Keratinocyte (primary cell): Measurements from ENCODE around the gene F5.

Experiments used
- CTCF ChIP-seq, 3 experiments: IDR thresholded peaks in 1 of 3; conservative IDR thresholded peaks in 1 of 3; optimal IDR thresholded peaks in 1 of 3; 2 replicates in 2 of 3; 3 replicates in 1 of 3; pipeline versions ENCODE3 to v1.5.1; 2011; ENCODE audit warnings: low read length in 3 of 3, mild to moderate bottlenecking in 3 of 3, moderate library complexity in 2 of 3, control low read depth in 1 of 3, inconsistent platforms in 1 of 3; ENCODE audit not compliant: insufficient read depth in 2 of 3; ENCODE audit errors: extremely low read depth in 1 of 3
- EZH2 ChIP-seq: IDR thresholded peaks from one replicate; pipeline ENCODE4 v1.6.1; 2012; ENCODE audit warnings: inconsistent platforms, mild to moderate bottlenecking, low read length, moderate library complexity

DNA sequence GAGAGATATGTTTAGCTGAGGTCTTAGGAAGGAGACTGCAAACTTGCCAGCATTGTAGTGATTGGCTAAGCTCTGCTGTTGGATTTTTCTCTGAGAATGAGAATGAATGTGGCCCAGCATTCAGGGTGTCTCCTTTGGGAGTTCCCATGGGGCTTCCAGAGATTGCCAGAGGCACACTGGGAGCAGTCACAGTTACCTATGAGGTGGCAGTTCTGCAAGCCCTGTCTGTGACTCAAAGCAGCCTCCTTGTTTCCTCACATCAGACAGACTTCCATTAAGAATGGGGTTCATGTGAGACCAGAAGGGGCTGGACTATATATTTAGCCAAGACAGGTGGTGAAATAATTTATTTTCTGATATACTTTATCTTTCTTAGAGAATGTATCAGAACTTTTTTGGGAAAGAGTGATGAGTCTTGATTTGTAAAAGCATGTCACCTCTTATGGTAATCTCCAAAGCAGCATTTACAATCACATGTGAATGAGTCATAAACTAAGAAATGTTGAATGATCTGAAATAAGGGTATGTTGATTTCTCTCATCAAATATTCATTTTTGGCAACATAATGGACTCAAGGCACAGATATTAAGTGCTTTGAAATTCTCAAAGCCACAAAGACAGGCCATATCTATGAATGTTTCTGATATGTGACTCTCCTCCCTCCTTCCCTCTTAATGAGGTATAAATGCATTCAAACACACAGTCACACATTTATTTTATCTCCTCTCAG lies 91.1 kb downstream of the F5 start:
- TF ChIP-seq CTCF (optimal IDR thresholded peaks at IDR 0.05 in 1 of 3, IDR thresholded peaks at IDR 0.05 in 1 of 3, conservative IDR thresholded peaks at IDR 0.05 in 1 of 3; ENCODE audit: extremely low read depth in 1 of 3, insufficient read depth in 2 of 3, low read length in 3 of 3) (no peak), EZH2 (no peak)
